NT2/D1 (cell line): ENCODE results near the gene TEAD1.

Experiments
- DNase-seq: peaks from one replicate; pipeline ENCODE4 v3.0.0-alpha.2; 2011; ENCODE audit warnings: low read depth, low spot score
- H3K27me3 ChIP-seq: 2 replicates; pipeline ENCODE4 v1.6.0; 2011; ENCODE audit warnings: mild to moderate bottlenecking; ENCODE audit not compliant: insufficient read length, insufficient read depth
- H3K36me3 ChIP-seq: 2 replicates; pipeline ENCODE4 v1.6.1; 2011; ENCODE audit warnings: mild to moderate bottlenecking, low read length, mixed read lengths; ENCODE audit not compliant: insufficient read depth, insufficient read length
- H3K4me1 ChIP-seq: 2 replicates; pipeline ENCODE4 v1.5.1; 2011; ENCODE audit not compliant: insufficient read depth, insufficient read length
- H3K4me3 ChIP-seq: 2 replicates; pipeline ENCODE4 v1.5.1; 2011; ENCODE audit warnings: low read depth; ENCODE audit not compliant: insufficient read length
- H3K9ac ChIP-seq: 2 replicates; pipeline ENCODE4 v1.6.0; 2011; ENCODE audit warnings: low read depth; ENCODE audit not compliant: insufficient read length
- H3K9me3 ChIP-seq: 2 replicates; pipeline ENCODE4 v1.5.1; 2011; ENCODE audit warnings: mild to moderate bottlenecking, low read length; ENCODE audit not compliant: insufficient read depth
- SUZ12 ChIP-seq: IDR thresholded peaks from 2 replicates; pipeline ENCODE4 v1.6.1; 2011; ENCODE audit not compliant: insufficient read length, insufficient read depth; ENCODE audit errors: extremely low read depth
- YY1 ChIP-seq: IDR thresholded peaks from 2 replicates; pipeline ENCODE4 v1.6.1; 2011; ENCODE audit not compliant: insufficient read length, insufficient read depth
- ZNF274 ChIP-seq: IDR thresholded peaks from 2 replicates; pipeline ENCODE4 v1.6.1; 2011; ENCODE audit warnings: mild to moderate bottlenecking, low read depth, low read length

Gene TEAD1

GRCh38 chr11:12761029-12761428 is 86.8 kb downstream of the TEAD1 start:
- DNase-seq, result no peak
- Histone ChIP-seq H3K9me3 (no peaks in the 10 kb centered on the region), H3K4me1 (no peaks in the 10 kb centered on the region), H3K27me3 (no peaks in the 10 kb centered on the region), H3K36me3 (peaks cover 20% of the 10 kb centered on the region), H3K4me3 (no peak overlapping the region), H3K9ac (no peak overlapping the region)
- no peak for TF ChIP-seq YY1

GRCh38 chr11:12762278-12762677 is 88.1 kb downstream of the TEAD1 start:
- Histone ChIP-seq H3K9ac (no peak overlapping the region), H3K4me3 (no peak overlapping the region), H3K4me1 (no peaks in the 10 kb centered on the region), H3K27me3 (no peaks in the 10 kb centered on the region), H3K36me3 (peaks cover 30% of the 10 kb centered on the region), H3K9me3 (no peaks in the 10 kb centered on the region)
- no peak for TF ChIP-seq YY1
- TF ChIP-seq ZNF274, result no peak
- no peak for DNase-seq

- Histone ChIP-seq H3K4me3 (no peak overlapping the region), H3K9ac (no peak overlapping the region), H3K9me3 (no peaks in the 10 kb centered on the region), H3K36me3 (peaks cover 32% of the 10 kb centered on the region), H3K4me1 (no peaks in the 10 kb centered on the region), H3K27me3 (no peaks in the 10 kb centered on the region)
- DNase-seq, result no peak
- no peak for TF ChIP-seq ZNF274
- TF ChIP-seq YY1, result no peak
- TF ChIP-seq SUZ12, result no peak
Observed at GRCh38 chr11:12762696-12763324, 88.6 kb downstream of the TEAD1 start.

GRCh38 chr11:12764187-12764914 is 90.1 kb downstream of the TEAD1 start:
- no peaks in the 10 kb centered on the region for H3K9me3 ChIP-seq
- no peak overlapping the region for H3K4me3 ChIP-seq
- H3K36me3 ChIP-seq, result peaks cover 42% of the 10 kb centered on the region
- no peak for TF ChIP-seq ZNF274
- TF ChIP-seq SUZ12, result no peak
- TF ChIP-seq YY1, result no peak
- H3K4me1 ChIP-seq, result no peaks in the 10 kb centered on the region
- no peaks in the 10 kb centered on the region for H3K27me3 ChIP-seq
- no peak overlapping the region for H3K9ac ChIP-seq
- DNase-seq, result no peak

GRCh38 chr11:12765428-12765827 is 91.2 kb downstream of the TEAD1 start:
- TF ChIP-seq ZNF274 (no peak), YY1 (no peak), SUZ12 (no peak)
- DNase-seq, result no peak
- H3K4me1 ChIP-seq, result no peaks in the 10 kb centered on the region
- peaks cover 42% of the 10 kb centered on the region for H3K36me3 ChIP-seq
- no peak overlapping the region for H3K9ac ChIP-seq
- H3K9me3 ChIP-seq, result no peaks in the 10 kb centered on the region
- H3K4me3 ChIP-seq, result no peak overlapping the region
- H3K27me3 ChIP-seq, result no peaks in the 10 kb centered on the region

- no peak for TF ChIP-seq ZNF274
- TF ChIP-seq SUZ12, result no peak
- no peak for TF ChIP-seq YY1
- Histone ChIP-seq H3K9ac (no peak overlapping the region), H3K36me3 (peaks cover 49% of the 10 kb centered on the region), H3K4me3 (no peak overlapping the region), H3K4me1 (no peaks in the 10 kb centered on the region), H3K27me3 (no peaks in the 10 kb centered on the region), H3K9me3 (no peaks in the 10 kb centered on the region)
- DNase-seq, result no peak
Observed at GRCh38 chr11:12767027-12767426, 92.8 kb downstream of the TEAD1 start.

- no peak overlapping the region for H3K9ac ChIP-seq
- H3K9me3 ChIP-seq, result no peaks in the 10 kb centered on the region
- no peak for TF ChIP-seq SUZ12
- no peak for TF ChIP-seq YY1
- no peak for TF ChIP-seq ZNF274
- no peak for DNase-seq
- H3K36me3 ChIP-seq, result peaks cover 50% of the 10 kb centered on the region
- H3K4me1 ChIP-seq, result no peaks in the 10 kb centered on the region
- H3K4me3 ChIP-seq, result no peak overlapping the region
- no peaks in the 10 kb centered on the region for H3K27me3 ChIP-seq
Observed at GRCh38 chr11:12767577-12767976, 93.4 kb downstream of the TEAD1 start.
